Left cardiac atrium (tissue), 4 donors: ENCODE data around the gene CD200. TPM values are rescaled to one million over a fixed set of nuclear protein-coding genes. Genes with fewer than 3 reads are reported as not detected.
A peak's percentile ranks its signal among the peaks of the same experiment; 100 is the strongest.

ENCODE experiments used
- ATAC-seq, 2 donors: fragments of 200-7000 bp; cut with Tn5 transposase; one replicate each; pipeline ENCODE4 v1.9.1; 2020; ENCODE audit warnings: mild to moderate bottlenecking in 2 of 2, moderate library complexity in 2 of 2
- DNase-seq: peaks from one replicate; pipeline ENCODE4 v3.0.0-alpha.2; 2020
- intact Hi-C, 2 donors: fragments of 100-400 bp; cut with DNase I; formaldehyde crosslinking; loops; one replicate each; pipeline versions ENCODE4 v1.14.1 to v1.15.1; 2022 to 2023
- total RNA-seq, 2 donors: library from RNA; stranded (reverse); fragmentation: NEBNext Ultra II Directional; extraction: Animal tissue kit (Norgen Biotek cat#: 25700); gene quantifications; one replicate each; pipeline ENCODE4 v1.2.1, GENCODE V29; 2021
- donor health status: DM: no; HTN: yes; CAD: no.
- donor health status: DM: no; HTN: yes; CAD: no; lungs with severe emphysema.
- donor health status: DM: yes; HTN: yes; CAD: no.
- donor health status: Dilated cardiomyopathy.

The CD200 gene
- total RNA-seq, 2 donors from 2014 or later, result 5.8 to 6.7 TPM

GRCh38 chr3:112321867-112322652 is 10.9 kb upstream of the CD200 start:
- DNase-seq (no peak), ATAC-seq (peak in 1 of 2 donors; percentile 36)
- intact Hi-C loops, result loop anchor here in 1 of 2 donors (10.0 kb wide), 1 partner anchor 203 kb away; no protein-coding TSS in a partner anchor

DNA sequence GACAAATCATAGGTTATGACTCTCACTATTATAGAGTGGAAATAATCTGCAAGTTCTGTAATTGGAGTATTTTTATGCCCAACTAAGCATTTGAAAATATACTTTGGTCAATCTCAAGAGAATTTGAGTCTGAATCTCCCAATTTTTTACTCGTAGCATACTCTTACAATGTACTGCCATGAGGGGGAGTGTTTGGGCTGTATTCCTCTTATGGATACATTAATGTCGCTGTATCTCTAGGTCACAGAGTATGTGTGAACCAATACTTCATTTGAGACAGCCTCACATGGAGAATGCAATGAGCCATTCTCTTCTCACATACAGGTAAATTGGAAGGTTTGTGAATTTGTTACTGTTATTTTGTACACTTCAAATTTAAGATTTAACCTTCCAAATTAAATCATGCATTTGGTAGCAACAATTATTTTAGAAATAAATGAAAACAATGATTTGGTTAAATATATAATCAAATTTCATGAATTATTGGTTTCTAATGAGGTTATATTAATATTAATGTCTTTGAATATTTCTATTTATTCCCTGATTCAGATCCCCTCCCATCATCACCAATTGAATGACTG is 5.5 kb upstream of the CD200 start:
- DNase-seq, result no peak
- ATAC-seq, result peak; percentile 88 to 93
- intact Hi-C loops, result loop anchor here in 1 of 2 donors (10.0 kb wide), 1 partner anchor 197 kb away; no protein-coding TSS in a partner anchor

DNA sequence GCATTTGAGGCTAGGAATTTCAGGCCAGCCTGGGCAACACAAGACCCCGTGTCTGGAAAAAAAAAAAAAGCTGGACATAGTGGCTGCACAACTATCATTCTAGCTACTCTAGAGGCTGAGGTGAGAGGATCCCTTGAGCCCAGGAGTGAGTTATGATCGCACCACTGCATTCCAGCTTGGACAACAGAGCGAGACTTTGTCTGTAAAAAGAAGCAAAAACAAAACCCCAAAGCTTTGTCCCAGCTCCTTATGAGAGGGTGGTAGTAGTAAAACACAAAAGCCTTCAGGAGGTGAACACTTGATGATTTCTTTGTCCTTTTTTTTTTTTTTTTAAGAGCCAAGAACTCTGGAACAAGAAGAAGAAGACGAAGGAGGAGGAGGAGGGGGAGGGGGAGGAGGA is 1.1 kb upstream of the CD200 start:
- intact Hi-C loops, result loop anchor here in 1 of 2 donors (10.0 kb wide), 1 partner anchor 173 kb away; no protein-coding TSS in a partner anchor
- DNase-seq (no peak), ATAC-seq (no peak)

GRCh38 chr3:112333381-112334317 is 693 bp downstream of the CD200 start:
- intact Hi-C loops, result loop anchor here in 1 of 2 donors (10.0 kb wide), 1 partner anchor 171 kb away; no protein-coding TSS in a partner anchor
- DNase-seq (peak; percentile 30), ATAC-seq (peak; percentile 61 to 70)

GRCh38 chr3:112334691-112335433 is 1.9 kb downstream of the CD200 start:
- DNase-seq, result no peak
- intact Hi-C loops, result loop anchor here in 1 of 2 donors (10.0 kb wide), 1 partner anchor 170 kb away; no protein-coding TSS in a partner anchor
- ATAC-seq, result no peak

DNA sequence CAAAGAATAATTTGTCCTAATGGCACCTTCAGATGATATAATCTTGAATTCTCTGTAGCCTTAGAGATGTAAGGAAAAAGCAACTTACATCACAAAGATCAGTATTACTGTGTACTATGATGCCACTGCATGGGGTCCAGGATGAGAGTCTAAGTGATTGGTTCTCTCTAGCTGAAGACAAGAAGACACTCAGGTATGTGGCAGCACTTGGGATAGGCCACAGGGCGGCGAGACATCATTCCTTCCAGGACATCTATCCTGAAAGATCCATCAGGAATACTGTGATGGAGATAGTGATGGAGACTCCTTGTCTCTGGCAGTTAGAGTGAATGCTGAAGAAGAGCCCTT is 2.5 kb downstream of the CD200 start:
- DNase-seq (no peak), ATAC-seq (no peak)
- intact Hi-C loops, result loop anchor here in 1 of 2 donors (10.0 kb wide), 1 partner anchor 169 kb away; no protein-coding TSS in a partner anchor

DNA sequence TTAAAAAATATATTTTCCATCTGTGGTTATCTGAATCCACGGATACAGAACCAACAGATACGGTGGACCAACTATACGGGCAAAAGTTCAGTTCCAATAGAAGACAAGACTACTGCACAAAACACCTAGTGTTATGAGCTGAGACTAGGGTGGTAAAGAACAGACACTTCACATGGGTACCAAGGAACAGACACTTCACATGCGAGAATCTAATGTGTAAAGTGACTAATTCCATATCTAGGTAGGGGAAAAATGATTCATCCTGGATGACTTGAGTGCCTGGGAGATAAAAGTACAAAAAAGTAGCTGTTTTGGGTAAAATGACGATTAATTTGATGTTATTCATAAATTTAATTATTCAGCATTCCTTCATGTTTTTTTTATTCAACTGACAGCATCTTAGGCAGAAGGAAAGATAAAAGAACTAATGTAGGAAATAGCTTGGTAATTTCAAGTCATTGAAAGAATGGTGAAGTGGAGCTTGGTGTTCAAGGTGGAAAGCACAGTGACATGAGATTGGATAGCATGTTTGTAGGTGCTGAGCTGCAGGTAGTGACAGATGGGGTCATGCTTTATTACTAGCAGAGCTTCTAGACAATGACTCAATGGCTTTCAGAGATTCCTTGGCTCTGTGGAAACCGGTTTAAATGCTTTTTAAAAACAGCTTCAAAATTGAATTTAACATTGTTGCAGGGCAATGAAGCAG is 5.2 kb downstream of the CD200 start:
- DNase-seq, result no peak
- ATAC-seq, result peak in 1 of 2 donors; percentile 25
- intact Hi-C loops, result loop anchor here in 1 of 2 donors (10.0 kb wide), 1 partner anchor 167 kb away; no protein-coding TSS in a partner anchor

- DNase-seq (no peak), ATAC-seq (no peak)
- intact Hi-C loops, result loop anchor here in 1 of 2 donors (10.0 kb wide), 1 partner anchor 166 kb away; no protein-coding TSS in a partner anchor
These were observed 5.7 kb downstream of the CD200 start for GRCh38 chr3:112338727-112339056.

DNA sequence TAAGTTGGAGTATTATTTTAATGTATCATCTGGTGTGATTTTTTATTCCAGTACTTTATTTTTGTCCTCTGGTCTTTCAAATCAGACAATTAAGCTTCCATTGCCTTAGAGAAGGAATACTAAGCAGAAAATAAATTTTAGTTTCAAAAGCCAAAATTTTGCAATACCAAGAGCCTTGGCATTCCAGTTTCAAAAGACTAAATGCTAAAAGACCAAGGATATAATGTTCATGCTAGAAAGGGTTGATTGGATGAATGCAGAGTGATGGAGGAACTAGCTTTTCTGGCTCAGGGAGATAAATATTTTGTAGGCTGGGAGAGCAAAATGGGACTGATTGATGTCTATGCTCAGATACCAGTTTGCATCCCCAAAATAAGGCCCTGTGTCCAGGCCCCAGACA is 6.2 kb downstream of the CD200 start:
- ATAC-seq, result no peak
- intact Hi-C loops, result loop anchor here in 1 of 2 donors (10.0 kb wide), 1 partner anchor 166 kb away; no protein-coding TSS in a partner anchor
- DNase-seq, result no peak

DNA sequence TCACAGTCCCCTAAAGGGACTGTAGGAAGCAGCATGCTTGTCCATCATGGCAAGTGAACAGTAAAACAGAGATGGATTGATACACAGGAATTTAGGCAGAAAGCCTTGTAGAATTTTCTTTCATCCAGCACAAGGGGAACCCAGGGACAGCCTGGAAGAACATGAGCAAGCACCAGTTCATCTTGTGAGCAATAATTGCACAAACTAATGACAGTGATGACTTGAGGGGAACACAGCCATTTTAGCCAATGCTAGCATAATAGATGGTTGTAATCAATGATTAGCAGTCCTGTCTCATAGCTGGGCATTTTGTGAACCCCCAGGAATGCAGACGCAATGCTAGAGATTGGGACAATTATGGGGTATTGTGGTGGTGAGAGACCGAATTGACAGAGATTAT is 6.7 kb downstream of the CD200 start:
- intact Hi-C loops, result loop anchor here in 1 of 2 donors (10.0 kb wide), 1 partner anchor 165 kb away; no protein-coding TSS in a partner anchor
- DNase-seq (no peak), ATAC-seq (no peak)

- ATAC-seq, result no peak
- no peak for DNase-seq
These were observed 8.4 kb downstream of the CD200 start for GRCh38 chr3:112341386-112341785.

DNA sequence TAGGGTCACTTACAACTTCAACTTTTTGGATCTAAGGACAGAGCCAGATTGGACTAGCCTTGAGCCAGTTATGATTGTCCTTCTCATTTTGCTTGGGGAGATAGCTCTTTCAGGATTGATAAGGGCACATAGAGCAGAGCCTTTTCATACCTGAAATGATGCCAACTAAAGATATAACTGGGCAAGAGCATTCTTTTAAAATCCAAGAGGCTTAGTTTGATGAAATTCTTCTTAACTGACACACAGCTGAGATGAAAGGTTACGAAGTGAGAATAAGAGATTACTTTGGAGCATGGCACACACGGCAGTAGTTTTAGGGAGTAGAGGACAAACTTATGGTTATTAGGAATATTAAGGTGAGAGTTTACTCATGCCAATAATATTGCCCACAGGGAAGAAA is 12.7 kb downstream of the CD200 start:
- peak in 1 of 2 donors; percentile 46 for ATAC-seq
- no peak for DNase-seq
- intact Hi-C loops, result no loop called here

More at GRCh38 chr3:112341386-112341785, 8.4 kb downstream of the CD200 start:
- intact Hi-C loops, result no loop called here

DNA sequence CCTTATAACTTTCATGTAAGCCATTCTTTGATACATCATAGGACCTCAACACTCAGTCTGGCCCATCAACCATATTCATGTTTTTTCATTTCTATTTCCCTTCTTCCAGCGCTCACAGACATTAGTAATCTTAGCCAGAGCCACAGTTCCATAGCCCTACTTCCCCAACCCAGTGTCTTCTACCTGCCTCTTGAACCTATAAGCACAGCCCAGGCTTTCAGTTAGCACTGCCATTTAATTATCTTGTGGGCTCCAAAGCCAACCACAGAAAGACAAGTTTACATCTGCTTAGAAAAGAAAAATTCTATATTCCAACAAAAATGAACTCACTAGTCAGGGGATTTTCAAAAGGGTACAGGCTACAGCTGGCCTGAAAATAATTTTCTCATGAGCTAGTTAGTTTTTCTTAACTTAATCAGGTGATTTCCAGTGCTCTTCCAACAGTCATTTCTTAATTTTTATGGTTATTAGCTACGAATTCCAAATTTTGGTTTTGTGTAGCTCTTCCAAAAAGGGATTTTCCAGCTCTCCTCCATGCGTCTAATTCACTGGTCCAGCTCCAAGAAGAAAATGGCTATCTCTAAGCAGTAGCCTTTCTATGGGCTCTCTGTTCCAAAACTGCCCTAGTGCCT is 13.7 kb downstream of the CD200 start:
- ATAC-seq, result no peak
- no peak for DNase-seq
- intact Hi-C loops, result no loop called here

DNA sequence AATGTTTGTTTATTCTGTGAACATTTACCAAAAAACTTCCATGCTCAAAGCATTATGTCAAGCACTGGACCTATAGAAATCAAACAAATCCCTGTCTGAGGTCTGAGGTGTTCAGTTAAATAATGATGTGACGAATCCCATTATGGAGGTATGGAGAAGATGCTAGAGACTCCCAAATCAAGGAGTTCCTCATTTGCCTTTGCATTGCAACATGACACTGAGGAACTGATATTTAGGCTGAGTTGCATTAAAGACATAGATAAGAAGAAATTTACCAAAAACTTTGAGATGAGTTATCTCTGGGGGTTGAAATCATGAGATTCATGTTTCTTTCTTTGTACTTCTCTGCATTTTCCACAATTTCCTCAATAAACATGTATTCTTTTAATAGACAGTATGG is 16.0 kb downstream of the CD200 start:
- intact Hi-C loops, result no loop called here
- ATAC-seq, result no peak
- DNase-seq, result no peak

DNA sequence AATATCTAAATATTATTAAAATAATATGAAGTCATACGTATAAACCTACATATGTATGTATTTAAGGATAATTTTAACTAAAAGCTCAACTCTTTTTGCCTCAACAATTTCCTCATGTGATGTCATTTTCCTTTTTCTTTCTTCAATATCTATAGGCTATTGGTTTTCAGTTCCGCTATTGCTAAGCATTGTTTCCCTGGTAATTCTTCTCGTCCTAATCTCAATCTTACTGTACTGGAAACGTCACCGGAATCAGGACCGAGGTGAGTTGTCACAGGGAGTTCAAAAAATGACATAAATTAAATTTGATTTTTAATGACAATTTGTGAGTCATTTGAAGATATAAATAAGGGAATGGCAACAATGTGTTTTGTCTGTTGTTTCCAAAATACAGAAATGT is 16.6 kb downstream of the CD200 start:
- DNase-seq (no peak), ATAC-seq (no peak)
- intact Hi-C loops, result no loop called here

- ATAC-seq (no peak), DNase-seq (no peak)
- intact Hi-C loops, result no loop called here
These were observed 17.3 kb downstream of the CD200 start for GRCh38 chr3:112350018-112350810.

- intact Hi-C loops, result no loop called here
- DNase-seq (no peak), ATAC-seq (peak in 1 of 2 donors; percentile 24)
These were observed 18.1 kb downstream of the CD200 start for GRCh38 chr3:112351036-112351435.
